NCI-H526 treated with DMSO at 0.1 percent for 48 hours (cell line): ENCODE measurements around the gene DHRS11.

Source experiments
- DNase-seq: peaks from one replicate; lab custom pipeline; 2025; lab: John Stamatoyannopoulos, UW

The DHRS11 gene

GRCh38 chr17:36614081-36614480 is 22.4 kb downstream of the DHRS11 start:
- no peak for DNase-seq

- DNase-seq, result no peak
Measured at GRCh38 chr17:36614933-36615332, 23.3 kb downstream of the DHRS11 start.

DNA sequence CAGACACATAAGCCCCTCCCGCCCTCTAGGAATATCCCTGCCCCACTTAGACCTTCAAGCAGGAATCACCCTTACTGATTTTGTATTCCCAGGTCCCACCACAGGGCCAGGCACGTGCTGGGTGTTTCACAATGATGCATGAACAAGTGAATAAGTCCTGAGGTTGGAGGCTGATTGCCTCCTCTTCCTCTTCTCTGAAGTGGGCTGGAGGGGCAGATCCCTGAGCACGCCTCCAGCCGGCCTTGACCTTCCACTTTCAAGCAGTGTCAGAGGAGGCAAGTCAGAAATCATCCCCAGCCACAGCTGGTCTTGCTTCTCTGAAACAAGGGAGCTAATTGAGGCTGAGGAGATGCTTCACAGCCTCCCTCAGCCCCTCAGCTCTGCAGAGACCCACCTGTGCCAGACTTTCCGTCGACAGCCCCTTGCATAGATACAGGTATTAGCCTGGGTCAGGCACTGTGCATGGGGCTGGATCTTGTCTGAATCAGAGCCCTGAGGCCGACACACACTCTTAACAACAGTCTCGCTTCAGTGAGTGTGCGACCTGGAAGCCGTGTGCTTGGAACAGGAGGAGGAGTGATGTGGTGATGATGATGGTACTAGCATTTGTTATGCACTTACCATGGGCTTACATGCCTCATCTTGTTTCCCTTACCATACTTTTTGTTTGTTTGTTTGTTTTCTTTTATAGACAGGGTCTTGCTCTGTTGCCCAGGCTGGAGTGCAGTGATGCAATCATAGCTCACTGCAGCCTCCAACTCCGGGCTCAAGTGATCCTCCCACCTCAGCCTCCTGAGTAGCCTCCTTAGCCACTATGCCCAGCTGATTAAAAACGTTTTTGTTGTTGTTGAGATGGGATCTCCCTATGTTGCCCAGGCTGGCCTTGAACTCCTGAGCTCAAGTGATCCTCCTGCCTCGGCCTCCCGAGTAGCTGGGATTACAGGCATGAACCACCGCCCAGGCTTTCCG is 24.7 kb downstream of the DHRS11 start:
- no peak for DNase-seq

DNA sequence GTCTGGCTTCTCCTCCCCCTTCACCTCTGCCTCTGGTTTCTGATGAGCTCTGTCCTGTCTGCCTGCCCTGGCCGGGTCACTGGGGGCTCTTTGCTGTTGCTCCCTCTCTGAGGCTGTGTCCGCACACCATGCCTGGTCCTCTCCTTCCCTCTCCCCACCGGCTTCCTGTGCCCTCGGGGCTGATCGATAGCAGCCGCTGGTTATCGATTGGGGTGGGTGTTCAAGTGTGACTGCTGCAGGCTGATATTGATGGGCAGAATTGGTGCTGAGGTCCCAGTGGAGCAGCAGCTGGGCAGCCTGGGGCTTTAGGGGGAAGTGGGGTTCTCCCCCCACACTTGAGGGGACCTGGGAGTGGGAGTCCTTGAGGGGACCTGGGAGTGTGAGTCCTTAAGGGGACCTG is 26.1 kb downstream of the DHRS11 start:
- DNase-seq, result no peak

GRCh38 chr17:36623281-36623680 is 31.6 kb downstream of the DHRS11 start:
- DNase-seq, result no peak

DNA sequence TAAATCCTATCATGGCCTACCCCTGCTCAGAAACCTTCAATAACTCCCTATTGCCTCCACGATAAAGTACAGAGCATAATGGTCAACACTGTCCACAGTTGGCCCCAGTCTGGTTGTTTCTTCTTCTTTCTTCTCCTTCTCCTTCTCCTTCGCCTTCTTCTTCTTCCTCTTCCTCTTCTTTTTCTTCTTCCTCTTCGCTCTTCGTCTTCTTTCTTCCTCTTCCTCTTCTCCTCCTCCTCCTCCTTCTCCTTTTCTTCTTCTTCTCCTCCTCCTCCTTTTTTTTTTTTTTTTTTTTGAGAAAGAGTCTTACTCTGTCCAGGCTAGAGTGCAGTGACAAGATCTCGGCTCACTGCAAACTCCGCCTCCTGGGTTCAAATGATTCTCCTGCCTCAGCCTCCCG is 33.5 kb downstream of the DHRS11 start:
- no peak for DNase-seq

GRCh38 chr17:36627101-36627500 is 35.4 kb downstream of the DHRS11 start:
- DNase-seq, result no peak

DNA sequence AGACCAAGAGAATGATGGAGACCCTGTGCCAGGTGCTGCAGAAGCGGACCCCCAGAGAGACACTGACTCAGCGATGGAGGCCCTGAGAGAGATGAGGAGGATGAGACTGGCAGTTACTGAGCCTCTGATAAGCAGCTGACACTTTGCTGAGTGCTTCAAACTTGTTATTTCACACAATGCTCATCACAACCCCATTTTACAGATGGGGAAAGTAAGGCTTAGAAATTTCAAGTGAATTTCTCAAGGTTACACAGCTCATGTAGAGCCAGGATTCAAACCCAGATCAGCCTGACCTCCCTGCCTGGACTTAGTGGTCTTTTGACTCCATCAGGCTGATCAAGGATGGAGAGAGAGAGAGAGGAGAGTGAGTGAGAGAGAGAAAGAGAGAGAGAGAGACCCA is 36.9 kb downstream of the DHRS11 start:
- no peak for DNase-seq

DNA sequence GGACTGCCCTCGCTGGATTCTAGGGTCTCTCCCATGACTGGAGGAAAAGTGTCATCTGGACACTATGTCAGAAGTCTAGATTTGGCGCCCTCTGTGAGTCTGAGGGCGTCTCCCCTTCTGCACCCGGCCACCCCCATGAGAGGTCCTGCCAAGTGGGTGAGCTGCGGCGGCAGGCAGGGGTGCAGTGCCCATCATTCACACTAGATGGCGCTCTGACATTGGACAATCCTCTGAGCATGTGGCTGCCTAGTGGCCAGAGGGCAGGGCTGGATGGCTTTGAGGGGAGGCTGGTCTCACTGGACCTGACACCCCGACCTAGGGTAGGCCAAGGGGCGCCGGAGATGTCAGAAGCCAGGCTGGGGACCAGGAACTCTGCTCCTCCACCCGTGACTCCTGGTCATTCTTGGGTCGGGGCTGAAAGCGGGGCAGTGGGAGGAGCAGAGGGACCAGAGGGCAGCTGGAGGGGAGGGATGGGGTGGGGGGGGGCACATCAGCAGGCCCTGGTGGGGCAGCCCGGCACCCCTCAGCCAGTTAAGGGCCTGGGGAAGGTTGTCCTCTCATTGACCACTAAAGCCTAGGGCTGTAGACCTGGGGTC is 37.7 kb downstream of the DHRS11 start:
- DNase-seq, result peak; percentile 50

GRCh38 chr17:36629970-36630502 is 38.4 kb downstream of the DHRS11 start:
- no peak for DNase-seq

- DNase-seq, result no peak
Measured at GRCh38 chr17:36631022-36631421, 39.3 kb downstream of the DHRS11 start.

DNA sequence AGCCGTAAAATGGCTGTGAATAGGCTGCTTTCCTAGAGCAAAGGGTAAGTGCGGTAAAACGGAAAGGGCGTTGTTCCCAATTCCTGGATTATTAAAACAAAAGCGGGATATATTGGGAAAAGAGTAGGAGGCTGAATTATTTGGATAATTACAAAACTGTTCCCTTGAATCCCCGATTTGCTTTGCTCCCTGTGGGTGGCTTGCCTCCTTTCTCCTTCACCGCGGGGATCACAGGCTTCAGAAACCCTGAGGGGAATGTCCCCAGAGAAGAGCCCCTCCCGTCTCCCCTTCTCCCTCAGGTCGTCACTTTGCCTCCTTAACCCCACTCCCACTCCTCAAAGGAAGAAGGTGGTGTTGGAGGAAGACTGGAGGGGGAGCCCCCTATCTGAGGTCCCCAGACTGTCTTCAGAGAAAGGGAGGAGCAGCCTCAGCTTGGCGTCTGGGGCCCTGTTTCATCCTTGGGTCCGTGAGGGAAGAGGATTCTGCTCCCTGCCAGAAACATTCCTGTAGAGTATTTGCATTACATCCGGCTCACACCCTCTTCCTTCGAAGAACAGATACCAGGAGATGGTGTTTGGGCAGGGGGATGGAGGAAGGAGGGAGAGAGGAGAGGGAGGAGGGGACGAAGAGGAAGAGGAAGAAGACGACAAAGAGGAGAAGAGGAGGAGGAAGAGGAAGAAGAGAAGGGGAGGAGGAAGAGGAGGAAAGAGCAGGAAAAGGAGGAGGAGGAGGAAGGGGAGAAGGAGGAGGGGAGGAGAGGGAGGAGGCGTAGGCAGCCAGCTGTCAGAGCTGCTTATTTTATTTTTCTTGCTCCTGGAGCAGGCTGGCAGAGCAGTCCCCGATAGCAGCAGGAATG is 41.5 kb downstream of the DHRS11 start:
- DNase-seq, result no peak

GRCh38 chr17:36640346-36640745 is 48.7 kb downstream of the DHRS11 start:
- no peak for DNase-seq

DNA sequence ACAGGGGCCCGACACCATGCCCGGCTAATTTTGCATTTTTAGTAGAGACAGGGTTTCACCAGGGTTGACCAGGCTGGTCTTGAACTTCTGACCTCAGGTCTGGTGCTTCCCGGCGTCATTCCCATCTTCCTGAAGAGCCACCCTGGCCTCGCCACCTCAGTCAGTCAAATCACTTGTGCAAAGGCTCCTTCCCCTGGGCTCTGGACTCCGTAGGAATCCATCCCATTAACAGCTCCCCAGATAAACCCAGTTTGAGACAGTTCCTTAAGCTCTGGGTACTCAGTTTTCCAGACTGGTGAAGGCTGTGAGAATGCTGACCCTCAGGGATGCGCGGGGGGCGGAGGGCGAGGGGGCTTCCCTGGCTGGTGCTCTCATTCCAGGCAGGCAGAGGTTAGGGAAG is 49.2 kb downstream of the DHRS11 start:
- DNase-seq, result no peak

DNA sequence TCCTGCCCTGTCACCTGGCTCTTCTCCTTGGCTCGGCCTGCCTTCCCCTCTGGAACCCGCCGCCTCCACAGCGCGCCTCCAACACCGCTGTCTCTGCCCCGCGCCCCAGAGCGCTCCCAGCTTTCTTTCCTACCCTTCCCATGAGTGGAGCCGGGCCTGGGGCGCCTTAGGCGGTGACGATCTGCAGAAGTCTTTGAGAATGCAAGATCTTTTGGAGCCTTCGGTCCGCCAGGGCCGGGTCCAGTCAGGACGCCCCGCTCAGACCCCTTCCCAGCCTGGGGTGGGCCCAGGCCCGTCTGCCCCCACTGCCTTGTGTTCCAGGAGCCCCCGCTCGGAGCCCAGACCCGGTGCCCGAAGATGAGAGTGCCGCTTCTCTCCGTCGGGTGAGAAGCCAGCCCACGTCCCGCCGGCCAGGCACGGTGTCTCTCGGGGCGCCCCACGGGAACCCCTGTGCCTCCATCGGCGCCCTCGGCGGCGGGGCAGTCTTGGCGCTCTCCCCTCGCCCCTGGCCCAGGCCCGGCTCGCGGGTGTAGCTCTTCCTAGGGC is 49.7 kb downstream of the DHRS11 start:
- DNase-seq, result no peak

GRCh38 chr17:36641877-36642845 is 50.5 kb downstream of the DHRS11 start:
- no peak for DNase-seq

- no peak for DNase-seq
Measured at GRCh38 chr17:36643086-36643685, 51.5 kb downstream of the DHRS11 start.

GRCh38 chr17:36645422-36645821 is 53.7 kb downstream of the DHRS11 start:
- no peak for DNase-seq

DNA sequence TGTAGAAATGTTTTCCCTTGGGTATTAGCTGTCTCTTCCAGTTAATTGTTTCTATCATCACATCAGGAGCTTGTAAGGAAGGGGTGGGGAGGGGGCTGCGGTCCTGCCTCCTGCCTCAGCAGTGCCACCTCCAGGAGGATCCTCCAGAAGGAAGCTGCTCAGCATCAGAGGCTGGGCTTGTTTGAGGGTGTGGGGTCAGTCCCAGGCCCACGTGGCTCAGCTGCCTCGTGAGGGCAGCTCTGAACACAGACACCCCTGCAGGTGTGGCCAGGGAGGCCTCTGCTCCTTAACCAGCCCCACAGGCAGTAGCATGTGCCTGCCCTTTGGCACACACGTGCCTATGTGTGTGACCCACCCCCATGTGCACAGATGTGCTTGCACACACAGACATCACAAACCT is 56.0 kb downstream of the DHRS11 start:
- no peak for DNase-seq

- no peak for DNase-seq
Measured at GRCh38 chr17:36650096-36650775, 58.6 kb downstream of the DHRS11 start.
